ENCODE results near the gene CBX2. TPM values are rescaled to one million over a fixed set of nuclear protein-coding genes. Genes with fewer than 3 reads are reported as not detected.

The CBX2 gene
- total RNA-seq, 1 donor from 2014 or later: 2.6 TPM

GRCh38 chr17:79779661-79780365 is 1.9 kb downstream of the CBX2 start:
- Histone ChIP-seq H3K9me3 (replicated peaks) (no peaks in the 10 kb centered on the region), H3K4me3 (no peak overlapping the region), H3K4me1 (peaks cover 29% of the 10 kb centered on the region), H3K27me3 (ENCODE audit: low read depth) (peaks cover 61% of the 10 kb centered on the region), H3K36me3 (no peaks in the 10 kb centered on the region), H3K27ac (replicated peaks) (no peak overlapping the region)
- DNase-seq: no peak
- no peak for TF ChIP-seq CTCF (IDR thresholded peaks at IDR 0.05; ENCODE audit: borderline replicate concordance)
- intact Hi-C loops (cut with micrococcal nuclease): no loop called here

- H3K4me3 ChIP-seq: no peak overlapping the region
- no peaks in the 10 kb centered on the region for H3K36me3 ChIP-seq
- TF ChIP-seq CTCF (IDR thresholded peaks at IDR 0.05; ENCODE audit: borderline replicate concordance): no peak
- peaks cover 35% of the 10 kb centered on the region for H3K4me1 ChIP-seq
- H3K27me3 ChIP-seq (ENCODE audit: low read depth): peaks cover 59% of the 10 kb centered on the region
- intact Hi-C loops (cut with micrococcal nuclease): no loop called here
- no peak overlapping the region for H3K27ac ChIP-seq (replicated peaks)
- H3K9me3 ChIP-seq (replicated peaks): no peaks in the 10 kb centered on the region
- DNase-seq: no peak
Measured at GRCh38 chr17:79781012-79781650, 3.2 kb downstream of the CBX2 start.

- no peak for DNase-seq
- no peak overlapping the region for H3K27ac ChIP-seq (replicated peaks)
- no peaks in the 10 kb centered on the region for H3K9me3 ChIP-seq (replicated peaks)
- TF ChIP-seq CTCF (IDR thresholded peaks at IDR 0.05; ENCODE audit: borderline replicate concordance): no peak
- H3K4me1 ChIP-seq: peaks cover 32% of the 10 kb centered on the region
- peaks cover 56% of the 10 kb centered on the region for H3K27me3 ChIP-seq (ENCODE audit: low read depth)
- H3K36me3 ChIP-seq: no peaks in the 10 kb centered on the region
- no peak overlapping the region for H3K4me3 ChIP-seq
- intact Hi-C loops (cut with micrococcal nuclease): no loop called here
Measured at GRCh38 chr17:79781736-79782575, 4.0 kb downstream of the CBX2 start.

GRCh38 chr17:79783891-79784290 is 5.9 kb downstream of the CBX2 start:
- Histone ChIP-seq H3K9me3 (replicated peaks) (no peaks in the 10 kb centered on the region), H3K4me1 (peaks cover 17% of the 10 kb centered on the region), H3K27me3 (ENCODE audit: low read depth) (peaks cover 62% of the 10 kb centered on the region), H3K36me3 (no peaks in the 10 kb centered on the region), H3K4me3 (no peak overlapping the region), H3K27ac (replicated peaks) (no peak overlapping the region)
- DNase-seq: no peak
- no peak for TF ChIP-seq CTCF (IDR thresholded peaks at IDR 0.05; ENCODE audit: borderline replicate concordance)
- intact Hi-C loops (cut with micrococcal nuclease): no loop called here

GRCh38 chr17:79784353-79785016 is 6.5 kb downstream of the CBX2 start:
- Histone ChIP-seq H3K27ac (replicated peaks) (no peak overlapping the region), H3K4me1 (peaks cover 14% of the 10 kb centered on the region), H3K9me3 (replicated peaks) (no peaks in the 10 kb centered on the region), H3K27me3 (ENCODE audit: low read depth) (peaks cover 62% of the 10 kb centered on the region), H3K4me3 (no peak overlapping the region), H3K36me3 (no peaks in the 10 kb centered on the region)
- intact Hi-C loops (cut with micrococcal nuclease): no loop called here
- no peak for DNase-seq
- no peak for TF ChIP-seq CTCF (IDR thresholded peaks at IDR 0.05; ENCODE audit: borderline replicate concordance)

All from left ventricle myocardium inferior (tissue), 1 donor.